Loucy (cell line): ENCODE measurements around the gene ZC2HC1B.

Experiments used
- H2AFZ ChIP-seq: fragments of 200-600 bp; sonication (generic); 2 replicates; pipeline ENCODE4 v1.6.0; 2016; ENCODE audit warnings: antibody characterized with exemption, mild to moderate bottlenecking, low read length, moderate library complexity
- H3F3A ChIP-seq: fragments of 200-600 bp; 2 replicates; pipeline ENCODE4 v1.6.0; 2016; ENCODE audit warnings: antibody characterized with exemption, low read depth, mild to moderate bottlenecking
- H3K27me3 ChIP-seq: fragments of 200-600 bp; sonication (generic); 2 replicates; pipeline ENCODE4 v1.6.1; 2014; ENCODE audit warnings: low read length, mild to moderate bottlenecking; ENCODE audit not compliant: insufficient read depth, poor library complexity, severe bottlenecking
- H3K36me3 ChIP-seq: fragments of 200-600 bp; sonication (generic); 2 replicates; pipeline ENCODE4 v1.6.1; 2016; ENCODE audit warnings: low read length; ENCODE audit not compliant: insufficient read depth
- H3K4me1 ChIP-seq: fragments of 200-600 bp; sonication (generic); 2 replicates; pipeline ENCODE4 v1.5.1; 2014; ENCODE audit warnings: low read length, mild to moderate bottlenecking; ENCODE audit not compliant: insufficient read depth, poor library complexity, severe bottlenecking
- H3K4me2 ChIP-seq: fragments of 200-600 bp; sonication (generic); 2 replicates; pipeline ENCODE4 v1.6.0; 2014; ENCODE audit warnings: antibody characterized with exemption, low read length, low read depth, mild to moderate bottlenecking; ENCODE audit not compliant: poor library complexity, severe bottlenecking
- H3K4me3 ChIP-seq: fragments of 200-600 bp; sonication (generic); 2 replicates; pipeline ENCODE4 v1.5.1; 2014; ENCODE audit warnings: low read length, mild to moderate bottlenecking, mixed read lengths; ENCODE audit not compliant: poor library complexity, severe bottlenecking
- H3K79me2 ChIP-seq: fragments of 200-600 bp; sonication (generic); 2 replicates; pipeline ENCODE4 v1.6.1; 2014; ENCODE audit warnings: low read length; ENCODE audit not compliant: insufficient read depth
- H3K9ac ChIP-seq: fragments of 200-600 bp; sonication (generic); 2 replicates; pipeline ENCODE4 v1.6.0; 2014; ENCODE audit warnings: mild to moderate bottlenecking, low read depth, low read length, moderate library complexity; ENCODE audit not compliant: poor library complexity, severe bottlenecking
- H3K9me2 ChIP-seq: fragments of 200-600 bp; sonication (generic); replicated peaks from 2 replicates; pipeline ENCODE4 v1.6.1; 2016; ENCODE audit warnings: low read depth, low read length, mixed read lengths
- H3K9me3 ChIP-seq: fragments of 200-600 bp; sonication (generic); 2 replicates; pipeline ENCODE4 v1.6.1; 2014; ENCODE audit warnings: mild to moderate bottlenecking, antibody characterized with exemption, low read length, low read depth; ENCODE audit not compliant: insufficient read depth
- H4K20me1 ChIP-seq: fragments of 200-600 bp; sonication (generic); 2 replicates; pipeline ENCODE4 v1.6.0; 2014; ENCODE audit warnings: antibody characterized with exemption, low read length, mild to moderate bottlenecking; ENCODE audit not compliant: insufficient read depth, poor library complexity, severe bottlenecking
- CTCF ChIP-seq: fragments of 200-600 bp; sonication (generic); conservative IDR thresholded peaks from 2 replicates; pipeline ENCODE4 v1.5.1; 2014; ENCODE audit warnings: mild to moderate bottlenecking, antibody characterized with exemption, low read length
- EZH2phosphoT487 ChIP-seq: fragments of 200-600 bp; IDR thresholded peaks from 2 replicates; pipeline ENCODE4 v1.6.1; 2018; ENCODE audit warnings: antibody characterized with exemption, mild to moderate bottlenecking, moderate library complexity, borderline replicate concordance

ZC2HC1B gene

GRCh38 chr6:143952060-143952778 lies 87.9 kb downstream of the ZC2HC1B start:
- H4K20me1 ChIP-seq, result no peaks in the 10 kb centered on the region
- H3F3A ChIP-seq, result no peaks in the 10 kb centered on the region
- H3K4me1 ChIP-seq, result peaks cover 14% of the 10 kb centered on the region
- no peaks in the 10 kb centered on the region for H3K27me3 ChIP-seq
- no peak overlapping the region for H3K4me3 ChIP-seq
- no peak overlapping the region for H3K9ac ChIP-seq
- no peak overlapping the region for H2AFZ ChIP-seq
- H3K9me3 ChIP-seq, result no peaks in the 10 kb centered on the region
- TF ChIP-seq EZH2phosphoT487 (no peak), CTCF (no peak)
- no peak overlapping the region for H3K4me2 ChIP-seq
- H3K36me3 ChIP-seq, result peaks cover 5% of the 10 kb centered on the region; the same call in 1 of the 2 replicates
- H3K9me2 ChIP-seq, result no peaks in the 10 kb centered on the region
- H3K79me2 ChIP-seq, result no peaks in the 10 kb centered on the region

GRCh38 chr6:143952947-143953701 lies 88.8 kb downstream of the ZC2HC1B start:
- H2AFZ ChIP-seq, result no peak overlapping the region
- no peaks in the 10 kb centered on the region for H3K9me2 ChIP-seq
- H3K79me2 ChIP-seq, result no peaks in the 10 kb centered on the region
- H3K4me3 ChIP-seq, result no peak overlapping the region
- no peak overlapping the region for H3K9ac ChIP-seq
- no peaks in the 10 kb centered on the region for H3K36me3 ChIP-seq
- H3K27me3 ChIP-seq, result no peaks in the 10 kb centered on the region
- H3K4me2 ChIP-seq, result no peak overlapping the region
- peaks cover 14% of the 10 kb centered on the region for H3K4me1 ChIP-seq
- no peaks in the 10 kb centered on the region for H3F3A ChIP-seq
- H3K9me3 ChIP-seq, result no peaks in the 10 kb centered on the region
- TF ChIP-seq EZH2phosphoT487 (no peak), CTCF (no peak)
- H4K20me1 ChIP-seq, result no peaks in the 10 kb centered on the region

GRCh38 chr6:143953922-143954321 lies 89.6 kb downstream of the ZC2HC1B start:
- Histone ChIP-seq H3F3A (no peaks in the 10 kb centered on the region), H4K20me1 (no peaks in the 10 kb centered on the region), H3K79me2 (no peaks in the 10 kb centered on the region), H3K9me3 (no peaks in the 10 kb centered on the region), H3K9ac (no peak overlapping the region), H3K4me3 (no peak overlapping the region), H3K4me2 (no peak overlapping the region), H3K9me2 (no peaks in the 10 kb centered on the region), H3K4me1 (peaks cover 14% of the 10 kb centered on the region), H2AFZ (no peak overlapping the region), H3K27me3 (no peaks in the 10 kb centered on the region), H3K36me3 (no peaks in the 10 kb centered on the region)
- peak; percentile 49 for TF ChIP-seq CTCF
- no peak for TF ChIP-seq EZH2phosphoT487
